Loucy (cell line): ENCODE measurements around the gene PAK1.

Experiments
- CTCF ChIP-seq: fragments of 200-600 bp; sonication (generic); conservative IDR thresholded peaks from 2 replicates; pipeline ENCODE4 v1.5.1; 2014; ENCODE audit warnings: mild to moderate bottlenecking, antibody characterized with exemption, low read length
- EZH2phosphoT487 ChIP-seq: fragments of 200-600 bp; IDR thresholded peaks from 2 replicates; pipeline ENCODE4 v1.6.1; 2018; ENCODE audit warnings: antibody characterized with exemption, mild to moderate bottlenecking, moderate library complexity, borderline replicate concordance

- peak; percentile 53 for TF ChIP-seq CTCF
- TF ChIP-seq EZH2phosphoT487 = no peak
These were observed 103.7 kb downstream of the PAK1 start for GRCh38 chr11:77370217-77370616.
